Spleen (tissue), 11 donors: ENCODE results near the gene RAPGEF6. TPM values are rescaled to one million over a fixed set of nuclear protein-coding genes. Genes with fewer than 3 reads are reported as not detected.
A peak's percentile ranks its signal among the peaks of the same experiment; 100 is the strongest.
"Not testable (repeated sequence)": the region's sequence is repeated elsewhere in the genome, so short reads cannot be mapped to it uniquely, and the experiment has no call there.

Experiments used
- DNase-seq: peaks from one replicate; pipeline ENCODE4 v3.0.0-alpha.2; 2020
- H3K27ac ChIP-seq, 8 donors: fragments of 200-600 bp; sonication (generic) in 7 of 8; 1 replicate in 4 of 8; 2 replicates in 4 of 8; pipeline versions ENCODE4 v1.5.0 to v1.8.0; 2016 to 2021; ENCODE audit warnings: inconsistent platforms in 4 of 8, mild to moderate bottlenecking in 4 of 8, moderate library complexity in 1 of 8
- H3K27me3 ChIP-seq, 7 donors: fragments of 200-600 bp; sonication (generic) in 6 of 7; replicated peaks in 1 of 7; 1 replicate in 4 of 7; 2 replicates in 3 of 7; pipeline versions ENCODE4 v1.5.0 to v1.8.0; 2016 to 2021; ENCODE audit warnings: inconsistent platforms in 3 of 7, mild to moderate bottlenecking in 1 of 7
- H3K36me3 ChIP-seq, 6 donors: fragments of 200-600 bp; sonication (generic) in 5 of 6; 1 replicate in 4 of 6; 2 replicates in 2 of 6; pipeline versions ENCODE4 v1.5.0 to v1.8.0; 2016 to 2021; ENCODE audit warnings: inconsistent platforms in 2 of 6
- H3K4me1 ChIP-seq, 6 donors: fragments of 200-600 bp; sonication (generic) in 5 of 6; 1 replicate in 3 of 6; 2 replicates in 3 of 6; pipeline versions ENCODE4 v1.5.0 to v1.8.0; 2016 to 2021; ENCODE audit warnings: inconsistent platforms in 3 of 6
- H3K4me3 ChIP-seq, 8 donors: fragments of 200-600 bp; sonication (generic) in 7 of 8; 1 replicate in 4 of 8; 2 replicates in 4 of 8; pipeline versions ENCODE4 v1.5.0 to v1.8.0; 2016 to 2021; ENCODE audit warnings: inconsistent platforms in 4 of 8, mild to moderate bottlenecking in 4 of 8, moderate library complexity in 2 of 8
- H3K9me3 ChIP-seq, 8 donors: fragments of 200-600 bp; sonication (generic) in 7 of 8; 1 replicate in 4 of 8; 2 replicates in 4 of 8; pipeline versions ENCODE4 v1.5.0 to v1.8.0; 2016 to 2021; ENCODE audit warnings: inconsistent platforms in 4 of 8
- POLR2A ChIP-seq, 3 donors: fragments of 450-650 bp; IDR thresholded peaks; one replicate each; pipeline ENCODE4 v1.5.1; 2017; ENCODE audit warnings: antibody characterized with exemption in 3 of 3, mild to moderate bottlenecking in 1 of 3
- POLR2AphosphoS5 ChIP-seq, 3 donors: sonication (generic); formaldehyde crosslinking; IDR thresholded peaks; one replicate each; pipeline ENCODE4 v1.5.1; 2017; ENCODE audit warnings: antibody characterized with exemption in 3 of 3
- WGBS, 5 donors: extraction: QIAGEN DNeasy Blood & Tissue Kit in 3 of 5; methylation state at CpG; one replicate each; pipeline versions ENCODE4 v1.1.5 to v1.1.7; 2013 to 2018; 5-methylcytosine and 5-hydroxymethylcytosine counted together
- intact Hi-C: fragments of 100-400 bp; cut with DNase I; formaldehyde crosslinking; loops from one replicate; pipeline ENCODE4 v1.15.0; 2023; ENCODE audit warnings: low total_unique reads
- polyA plus RNA-seq, 3 donors: library from polyadenylated mRNA; stranded (reverse); fragments of 200-250 nt; gene quantifications; one replicate each; pipeline ENCODE4 v1.2.1, GENCODE V29; 2013
- total RNA-seq, 7 donors: library from RNA; depleted of rRNA in 3 of 7; stranded (reverse); fragments of >200 nt in 3 of 7; fragmentation: NEBNext Ultra II Directional in 4 of 7; extraction: Animal tissue kit (Norgen Biotek cat#: 25700) in 4 of 7; gene quantifications; one replicate each; pipeline versions ENCODE4 v1.1.0 to v1.2.1, GENCODE V29; 2016 to 2021
- TF ChIP-seq, protein P1 (sequence below), 11 experiments: fragments of 200-600 bp in 7 of 11; fragments of 450-650 bp in 4 of 11; sonication (generic) in 4 of 11; IDR thresholded peaks in 8 of 11; conservative IDR thresholded peaks in 3 of 11; 1 replicate in 7 of 11; 2 replicates in 4 of 11; pipeline versions ENCODE4 v1.4.0 to v1.8.0; 2016 to 2021; ENCODE audit warnings: antibody characterized with exemption in 11 of 11, inconsistent platforms in 4 of 11, mild to moderate bottlenecking in 1 of 11
- donor health status: healthy with polysubstance abuse.
- donor health status: DM: no; HTN: no; CAD: no; lungs with moderate emphysema.
- donor health status: DM: no; HTN: no; CAD: no.
- donor health status: Bipolar disorder and iron deficiency.
- donor health status: healthy.
- donor health status: DM: no; HTN: no; CAD: no.
- donor health status: DM: yes; HTN: yes; CAD: no.

RAPGEF6 gene
- total and polyA plus RNA-seq, 10 donors: 3.8 to 56.4 (median 43.2) TPM

GRCh38 chr5:131682175-131682574, 47.1 kb upstream of the RAPGEF6 start:
- 93 to 98% (median 96%) methylated on average over 5 of the region's 5 CpGs for WGBS, 5 donors
- Histone ChIP-seq H3K36me3 (peaks cover 0 to 45% (median 4%) of the 10 kb centered on the region in 6 donors), H3K4me1 (peaks cover 0 to 19% (median 6%) of the 10 kb centered on the region in 6 donors), H3K27me3 (no peaks in the 10 kb centered on the region), H3K4me3 (no peak overlapping the region), H3K9me3 (no peaks in the 10 kb centered on the region), H3K27ac (peak overlapping the region in 5 of 8 donors; percentile 42 to 71 (median 67))
- intact Hi-C loops: no loop called here
- TF ChIP-seq POLR2A (IDR thresholded peaks at IDR 0.05) (no peak), POLR2AphosphoS5 (IDR thresholded peaks at IDR 0.05) (no peak)
- TF ChIP-seq, protein P1, sequence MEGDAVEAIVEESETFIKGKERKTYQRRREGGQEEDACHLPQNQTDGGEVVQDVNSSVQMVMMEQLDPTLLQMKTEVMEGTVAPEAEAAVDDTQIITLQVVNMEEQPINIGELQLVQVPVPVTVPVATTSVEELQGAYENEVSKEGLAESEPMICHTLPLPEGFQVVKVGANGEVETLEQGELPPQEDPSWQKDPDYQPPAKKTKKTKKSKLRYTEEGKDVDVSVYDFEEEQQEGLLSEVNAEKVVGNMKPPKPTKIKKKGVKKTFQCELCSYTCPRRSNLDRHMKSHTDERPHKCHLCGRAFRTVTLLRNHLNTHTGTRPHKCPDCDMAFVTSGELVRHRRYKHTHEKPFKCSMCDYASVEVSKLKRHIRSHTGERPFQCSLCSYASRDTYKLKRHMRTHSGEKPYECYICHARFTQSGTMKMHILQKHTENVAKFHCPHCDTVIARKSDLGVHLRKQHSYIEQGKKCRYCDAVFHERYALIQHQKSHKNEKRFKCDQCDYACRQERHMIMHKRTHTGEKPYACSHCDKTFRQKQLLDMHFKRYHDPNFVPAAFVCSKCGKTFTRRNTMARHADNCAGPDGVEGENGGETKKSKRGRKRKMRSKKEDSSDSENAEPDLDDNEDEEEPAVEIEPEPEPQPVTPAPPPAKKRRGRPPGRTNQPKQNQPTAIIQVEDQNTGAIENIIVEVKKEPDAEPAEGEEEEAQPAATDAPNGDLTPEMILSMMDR (IDR thresholded peaks at IDR 0.05 in 8 of 11, conservative IDR thresholded peaks at IDR 0.05 in 3 of 11): no peak
- no peak for DNase-seq

GRCh38 chr5:131679911-131680310, 44.9 kb upstream of the RAPGEF6 start:
- peaks cover 0 to 19% (median 6%) of the 10 kb centered on the region in 6 donors for H3K4me1 ChIP-seq
- DNase-seq: no peak
- no peak overlapping the region for H3K4me3 ChIP-seq
- TF ChIP-seq, protein P1 (IDR thresholded peaks at IDR 0.05 in 8 of 11, conservative IDR thresholded peaks at IDR 0.05 in 3 of 11): no peak
- TF ChIP-seq POLR2AphosphoS5 (IDR thresholded peaks at IDR 0.05) (no peak), POLR2A (IDR thresholded peaks at IDR 0.05) (no peak)
- intact Hi-C loops: no loop called here
- peaks cover 0 to 57% (median 24%) of the 10 kb centered on the region in 6 donors for H3K36me3 ChIP-seq
- peak overlapping the region in 2 of 8 donors; percentile 58 to 71 for H3K27ac ChIP-seq
- H3K27me3 ChIP-seq: no peaks in the 10 kb centered on the region
- H3K9me3 ChIP-seq: no peaks in the 10 kb centered on the region
- WGBS, 5 donors: 23 to 63% (median 52%) methylated on average over 1 of the region's 1 CpG

- Histone ChIP-seq H3K4me1 (peaks cover 0 to 13% (median 9%) of the 10 kb centered on the region in 6 donors), H3K27ac (peak overlapping the region in 2 of 8 donors; percentile 58 to 71), H3K36me3 (peaks cover 0 to 73% (median 28%) of the 10 kb centered on the region in 6 donors)
- H3K4me3 ChIP-seq, intact Hi-C loops, H3K27me3 ChIP-seq, DNase-seq, H3K9me3 ChIP-seq: not testable (repeated sequence)
- 85 to 96% (median 92%) methylated on average over 7 to 10 of the region's 10 CpGs for WGBS, 5 donors
These were observed 43.2 kb upstream of the RAPGEF6 start for GRCh38 chr5:131678273-131678672.

DNA sequence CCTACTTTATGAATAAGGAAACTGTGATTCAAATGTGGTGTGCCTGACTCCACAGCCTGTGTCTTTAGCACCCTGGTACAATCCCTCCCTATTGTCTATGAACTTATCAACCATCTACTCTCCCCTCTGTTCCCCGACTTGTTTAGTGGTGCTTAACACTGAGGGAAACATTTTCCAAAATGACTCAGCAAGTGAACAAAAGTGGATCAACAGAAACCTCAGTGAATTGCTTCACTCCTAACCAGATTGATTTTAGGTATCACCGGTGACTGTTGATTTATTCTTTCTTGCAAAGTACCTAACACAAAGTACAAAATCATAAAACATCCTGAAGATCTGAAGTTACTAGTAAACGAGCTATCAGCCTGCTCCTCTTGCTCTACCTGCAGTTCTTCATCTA, 42.1 kb upstream of the RAPGEF6 start:
- intact Hi-C loops: no loop called here
- Histone ChIP-seq H3K4me1 (peaks cover 0 to 16% (median 2%) of the 10 kb centered on the region in 6 donors), H3K27ac (peak overlapping the region in 1 of 8 donors; percentile 71), H3K27me3 (no peaks in the 10 kb centered on the region), H3K4me3 (no peak overlapping the region), H3K36me3 (peaks cover 0 to 85% (median 28%) of the 10 kb centered on the region in 6 donors), H3K9me3 (no peaks in the 10 kb centered on the region)
- DNase-seq: no peak
- 80 to 88% (median 82%) methylated on average over 3 of the region's 3 CpGs for WGBS, 5 donors
- no peak for TF ChIP-seq POLR2AphosphoS5 (IDR thresholded peaks at IDR 0.05)
- TF ChIP-seq, protein P1 (IDR thresholded peaks at IDR 0.05 in 8 of 11, conservative IDR thresholded peaks at IDR 0.05 in 3 of 11): no peak
